GM12878 (cell line): ENCODE data around the gene PDZRN3.

Source experiments
- CBFB ChIP-seq: IDR thresholded peaks from 2 replicates; pipeline ENCODE4 v1.6.1; 2016; ENCODE audit warnings: antibody characterized with exemption, low read depth
- CTCF ChIP-seq, 3 experiments: IDR thresholded peaks in 2 of 3; conservative IDR thresholded peaks in 1 of 3; 2 replicates each; pipeline ENCODE4 v1.5.1; 2011; ENCODE audit warnings: low read depth in 3 of 3, low read length in 3 of 3, mild to moderate bottlenecking in 3 of 3, control low read depth in 2 of 3, moderate library complexity in 2 of 3, inconsistent platforms in 1 of 3, mixed read lengths in 1 of 3; ENCODE audit not compliant: control insufficient read depth in 2 of 3, insufficient read depth in 1 of 3; ENCODE audit errors: extremely low read depth in 1 of 3
- E4F1 ChIP-seq: fragments of 450-650 bp; IDR thresholded peaks from 2 replicates; pipeline ENCODE4 v1.6.1; 2018; ENCODE audit warnings: borderline replicate concordance, mild to moderate bottlenecking; ENCODE audit not compliant: partially characterized antibody
- EZH2 ChIP-seq: IDR thresholded peaks from 2 replicates; pipeline ENCODE4 v1.6.1; 2012; ENCODE audit warnings: low read depth, mild to moderate bottlenecking, control low read depth, inconsistent platforms, low read length, borderline replicate concordance; ENCODE audit not compliant: control insufficient read depth
- MXI1 ChIP-seq: fragments of 150-350 bp; IDR thresholded peaks from 2 replicates; pipeline ENCODE4 v1.6.1; 2011; ENCODE audit warnings: low read depth, mild to moderate bottlenecking, inconsistent platforms, low read length, improper control_type of control experiment
- PML ChIP-seq: IDR thresholded peaks from 2 replicates; pipeline ENCODE4 v1.6.1; 2012; ENCODE audit warnings: low read length, inconsistent platforms
- POLR2AphosphoS5 ChIP-seq: IDR thresholded peaks from 2 replicates; pipeline ENCODE4 v1.6.1; 2011; ENCODE audit warnings: mild to moderate bottlenecking, low read length, inconsistent platforms
- REST ChIP-seq: IDR thresholded peaks from 2 replicates; pipeline ENCODE4 v1.6.1; 2012; ENCODE audit warnings: mild to moderate bottlenecking, low read depth, low read length
- SIN3A ChIP-seq: IDR thresholded peaks from 2 replicates; pipeline ENCODE4 v1.6.1; 2012; ENCODE audit warnings: low read depth, low read length, improper control_type of control experiment
- SPI1 ChIP-seq: IDR thresholded peaks from 2 replicates; pipeline ENCODE4 v1.6.1; 2011; ENCODE audit warnings: low read depth, mild to moderate bottlenecking, low read length, moderate library complexity, borderline replicate concordance; ENCODE audit not compliant: insufficient read depth
- ZBED1 ChIP-seq: IDR thresholded peaks from 2 replicates; pipeline ENCODE4 v1.6.1; 2016; ENCODE audit warnings: borderline replicate concordance

- TF ChIP-seq EZH2 (no peak), PML (no peak), SPI1 (no peak), CTCF (IDR thresholded peaks at IDR 0.05 in 2 of 3, conservative IDR thresholded peaks at IDR 0.05 in 1 of 3; ENCODE audit: control insufficient read depth in 2 of 3, extremely low read depth in 1 of 3, insufficient read depth in 1 of 3, low read depth in 3 of 3, low read length in 3 of 3) (no peak), MXI1 (no peak), CBFB (no peak), POLR2AphosphoS5 (no peak), ZBED1 (no peak), SIN3A (no peak), E4F1 (no peak), REST (no peak)
Observed at GRCh38 chr3:73475175-73475574, 149.6 kb downstream of the PDZRN3 start.
